Neuron (in vitro differentiated cells): Measurements from ENCODE around the gene GPNMB.

ENCODE experiments used
- H2AFZ ChIP-seq: one replicate; pipeline ENCODE4 v1.6.1; 2013; ENCODE audit warnings: low read depth, mild to moderate bottlenecking, inconsistent platforms, low read length, moderate library complexity
- H3K27me3 ChIP-seq: one replicate; pipeline ENCODE4 v1.6.1; 2013; ENCODE audit warnings: low read length; ENCODE audit not compliant: insufficient read depth
- H3K36me3 ChIP-seq: one replicate; pipeline ENCODE4 v1.6.1; 2013; ENCODE audit warnings: low read length; ENCODE audit not compliant: insufficient read depth
- H3K4me1 ChIP-seq: one replicate; pipeline ENCODE4 v1.6.1; 2013; ENCODE audit warnings: low read length; ENCODE audit not compliant: insufficient read depth
- H3K4me3 ChIP-seq: 2 replicates; pipeline ENCODE4 v1.5.1; 2013; ENCODE audit warnings: mild to moderate bottlenecking, low read length, moderate library complexity
- H3K9me3 ChIP-seq: one replicate; pipeline ENCODE4 v1.6.1; 2013; ENCODE audit warnings: low read length

Gene GPNMB

DNA sequence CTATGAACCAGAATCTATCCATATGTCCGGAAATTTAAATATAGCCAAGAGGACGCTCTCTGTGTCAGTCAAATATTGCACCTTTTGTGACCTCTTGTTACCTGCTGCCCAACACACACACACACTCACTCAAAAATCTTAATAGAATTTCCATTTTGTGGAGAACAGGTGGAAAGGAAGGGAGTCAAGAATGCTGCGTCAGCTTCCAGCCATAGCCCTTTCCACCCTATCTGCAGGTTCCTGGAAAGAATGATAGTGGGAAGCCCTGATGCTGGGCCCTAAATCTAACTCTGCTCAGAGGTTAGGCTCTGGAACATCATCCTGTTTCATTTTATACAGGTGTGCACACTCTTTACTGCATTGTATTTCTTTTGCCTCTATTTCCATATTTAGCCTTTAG is 9.6 kb upstream of the GPNMB start:
- H3K4me3 ChIP-seq, result no peak overlapping the region
- no peaks in the 10 kb centered on the region for H3K9me3 ChIP-seq
- no peaks in the 10 kb centered on the region for H3K4me1 ChIP-seq
- no peaks in the 10 kb centered on the region for H3K36me3 ChIP-seq
- no peaks in the 10 kb centered on the region for H3K27me3 ChIP-seq
- H2AFZ ChIP-seq, result no peak overlapping the region

DNA sequence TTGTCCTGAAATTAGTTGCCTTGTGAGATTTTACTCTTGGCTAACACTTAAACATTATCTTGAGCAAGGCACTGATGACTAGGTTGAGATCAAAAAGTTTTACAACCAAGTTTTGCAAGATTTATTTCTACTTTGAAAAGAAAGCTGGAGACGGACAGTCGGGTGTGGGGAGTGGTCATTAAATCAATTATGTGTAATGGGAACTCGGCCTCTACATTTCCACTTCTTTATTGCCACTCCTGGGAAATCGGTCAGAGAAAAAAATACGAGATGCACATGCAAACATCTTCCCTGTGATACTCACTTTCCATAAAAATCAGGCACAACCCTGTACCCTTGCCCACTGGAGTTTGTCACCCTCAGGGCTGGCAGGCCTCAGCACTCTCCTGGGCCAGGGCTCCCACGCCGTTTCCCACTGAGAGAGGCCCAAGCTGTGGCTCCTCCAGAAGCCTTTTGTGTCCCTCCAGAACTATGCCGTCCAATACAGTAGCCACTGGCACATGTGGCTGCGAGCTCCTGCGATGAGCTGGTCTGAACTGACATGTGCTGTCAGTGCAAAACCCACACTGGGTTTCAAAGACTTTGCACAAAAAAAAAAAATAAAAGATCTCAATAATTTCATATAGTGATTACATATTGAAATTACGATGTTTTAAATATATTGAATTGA is 7.5 kb upstream of the GPNMB start:
- H2AFZ ChIP-seq, result no peak overlapping the region
- no peaks in the 10 kb centered on the region for H3K4me1 ChIP-seq
- no peaks in the 10 kb centered on the region for H3K27me3 ChIP-seq
- H3K9me3 ChIP-seq, result no peaks in the 10 kb centered on the region
- no peaks in the 10 kb centered on the region for H3K36me3 ChIP-seq
- H3K4me3 ChIP-seq, result no peak overlapping the region

DNA sequence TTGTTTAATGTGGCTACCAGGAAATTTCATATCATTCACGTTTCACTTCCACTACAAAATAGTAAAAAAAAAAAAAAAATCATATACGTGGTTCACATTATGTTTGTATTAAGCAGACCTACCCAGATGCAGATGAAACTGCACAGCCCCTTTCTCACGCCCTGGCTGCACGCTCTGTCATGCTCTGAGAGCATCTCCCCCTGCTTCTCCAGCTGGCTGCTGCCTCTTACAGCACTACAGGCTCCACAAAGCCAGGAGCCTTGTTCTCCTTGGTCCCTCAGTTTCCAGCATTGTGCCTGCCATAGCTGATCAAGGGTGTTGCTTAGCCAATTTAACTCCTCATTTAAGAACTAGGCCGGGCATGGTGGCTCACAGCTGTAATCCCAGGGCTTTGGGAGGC is 6.9 kb upstream of the GPNMB start:
- H3K27me3 ChIP-seq, result no peaks in the 10 kb centered on the region
- H3K36me3 ChIP-seq, result no peaks in the 10 kb centered on the region
- H3K9me3 ChIP-seq, result no peaks in the 10 kb centered on the region
- no peaks in the 10 kb centered on the region for H3K4me1 ChIP-seq
- no peak overlapping the region for H3K4me3 ChIP-seq
- H2AFZ ChIP-seq, result no peak overlapping the region

DNA sequence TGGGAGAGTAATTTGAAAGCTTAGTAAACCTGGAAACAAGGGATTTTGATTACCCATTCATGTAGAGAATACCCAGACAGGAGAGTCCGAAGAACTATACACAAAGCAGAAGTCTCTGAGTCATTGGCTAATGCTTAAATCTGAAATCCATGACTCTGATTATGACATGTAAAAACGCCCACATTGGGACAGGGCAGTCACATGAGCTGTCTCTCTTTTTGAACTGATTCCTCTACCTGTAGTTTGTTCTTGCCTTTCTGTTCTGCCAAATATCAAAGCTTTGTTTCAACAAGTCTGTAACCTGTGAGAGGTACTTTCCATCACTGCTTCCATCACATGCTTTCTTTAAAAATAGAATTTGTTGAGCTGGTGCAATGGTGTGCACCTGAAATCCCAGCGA is 4.3 kb upstream of the GPNMB start:
- Histone ChIP-seq H2AFZ (no peak overlapping the region), H3K9me3 (no peaks in the 10 kb centered on the region), H3K4me3 (no peak overlapping the region), H3K4me1 (no peaks in the 10 kb centered on the region), H3K36me3 (no peaks in the 10 kb centered on the region), H3K27me3 (no peaks in the 10 kb centered on the region)

DNA sequence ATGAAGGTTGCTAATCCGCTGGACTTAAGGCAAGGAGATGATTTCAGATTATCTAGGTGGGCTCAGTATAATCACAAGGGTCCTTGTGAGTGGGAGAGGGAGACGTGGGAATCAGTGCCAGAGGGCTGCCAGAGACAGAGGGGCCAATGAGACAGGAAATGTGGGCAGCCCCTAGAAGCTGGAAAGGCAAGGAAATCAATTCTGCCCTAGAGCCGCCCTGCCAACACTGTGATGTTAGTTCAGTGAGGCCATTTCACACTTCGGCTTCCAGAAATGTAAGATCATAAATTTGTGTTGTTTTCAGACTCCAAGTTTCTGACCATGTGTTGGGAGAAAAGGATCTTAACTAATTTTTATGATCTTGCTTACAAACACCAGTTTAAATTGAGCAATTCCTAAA is 3.6 kb upstream of the GPNMB start:
- no peak overlapping the region for H3K4me3 ChIP-seq
- no peaks in the 10 kb centered on the region for H3K36me3 ChIP-seq
- H2AFZ ChIP-seq, result no peak overlapping the region
- peaks cover 4% of the 10 kb centered on the region for H3K27me3 ChIP-seq
- H3K9me3 ChIP-seq, result no peaks in the 10 kb centered on the region
- H3K4me1 ChIP-seq, result no peaks in the 10 kb centered on the region

GRCh38 chr7:23247046-23247602 is 549 bp downstream of the GPNMB start:
- Histone ChIP-seq H3K9me3 (peaks cover 3% of the 10 kb centered on the region), H3K36me3 (no peaks in the 10 kb centered on the region), H3K4me1 (no peaks in the 10 kb centered on the region), H3K27me3 (peaks cover 10% of the 10 kb centered on the region), H3K4me3 (no peak overlapping the region), H2AFZ (no peak overlapping the region)

GRCh38 chr7:23247603-23248335 is 1.2 kb downstream of the GPNMB start:
- no peaks in the 10 kb centered on the region for H3K4me1 ChIP-seq

GRCh38 chr7:23249486-23249885 is 2.9 kb downstream of the GPNMB start:
- no peak overlapping the region for H3K4me3 ChIP-seq
- peaks cover 3% of the 10 kb centered on the region for H3K9me3 ChIP-seq
- no peaks in the 10 kb centered on the region for H3K4me1 ChIP-seq
- H2AFZ ChIP-seq, result no peak overlapping the region
- H3K36me3 ChIP-seq, result no peaks in the 10 kb centered on the region
- peaks cover 13% of the 10 kb centered on the region for H3K27me3 ChIP-seq

More at GRCh38 chr7:23247603-23248335, 1.2 kb downstream of the GPNMB start:
- peaks cover 3% of the 10 kb centered on the region for H3K9me3 ChIP-seq
- H3K36me3 ChIP-seq, result no peaks in the 10 kb centered on the region
- H3K27me3 ChIP-seq, result peaks cover 10% of the 10 kb centered on the region
- H2AFZ ChIP-seq, result no peak overlapping the region
- H3K4me3 ChIP-seq, result no peak overlapping the region

- no peaks in the 10 kb centered on the region for H3K9me3 ChIP-seq
- no peak overlapping the region for H3K4me3 ChIP-seq
- H3K4me1 ChIP-seq, result no peaks in the 10 kb centered on the region
- H3K27me3 ChIP-seq, result peaks cover 3% of the 10 kb centered on the region
- H2AFZ ChIP-seq, result no peak overlapping the region
- no peaks in the 10 kb centered on the region for H3K36me3 ChIP-seq
These were observed 7.6 kb downstream of the GPNMB start for GRCh38 chr7:23254051-23254681.

DNA sequence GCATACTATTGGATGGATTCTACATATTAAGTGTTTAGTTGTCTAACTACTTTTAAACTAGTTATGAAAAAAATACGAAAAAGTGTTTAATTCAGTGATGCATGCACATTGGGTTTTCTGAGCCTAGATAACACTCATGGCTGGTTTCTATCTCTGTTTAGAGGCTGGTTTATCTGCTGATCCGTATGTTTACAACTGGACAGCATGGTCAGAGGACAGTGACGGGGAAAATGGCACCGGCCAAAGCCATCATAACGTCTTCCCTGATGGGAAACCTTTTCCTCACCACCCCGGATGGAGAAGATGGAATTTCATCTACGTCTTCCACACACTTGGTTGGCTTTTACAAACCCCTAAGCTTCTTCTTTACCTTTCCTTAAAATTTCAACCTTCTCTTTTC is 10.2 kb downstream of the GPNMB start:
- Histone ChIP-seq H3K4me3 (no peak overlapping the region), H3K27me3 (peaks cover 6% of the 10 kb centered on the region), H2AFZ (no peak overlapping the region), H3K4me1 (no peaks in the 10 kb centered on the region), H3K36me3 (no peaks in the 10 kb centered on the region), H3K9me3 (no peaks in the 10 kb centered on the region)

DNA sequence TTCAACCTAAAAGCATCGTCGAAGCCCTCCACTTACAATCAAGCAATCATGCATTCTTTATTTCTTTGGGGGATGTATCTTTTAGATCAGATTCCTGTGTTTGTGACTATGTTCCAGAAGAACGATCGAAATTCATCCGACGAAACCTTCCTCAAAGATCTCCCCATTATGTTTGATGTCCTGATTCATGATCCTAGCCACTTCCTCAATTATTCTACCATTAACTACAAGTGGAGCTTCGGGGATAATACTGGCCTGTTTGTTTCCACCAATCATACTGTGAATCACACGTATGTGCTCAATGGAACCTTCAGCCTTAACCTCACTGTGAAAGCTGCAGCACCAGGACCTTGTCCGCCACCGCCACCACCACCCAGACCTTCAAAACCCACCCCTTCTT is 13.8 kb downstream of the GPNMB start:
- Histone ChIP-seq H3K4me1 (no peaks in the 10 kb centered on the region), H3K27me3 (peaks cover 3% of the 10 kb centered on the region), H3K4me3 (no peak overlapping the region), H3K36me3 (no peaks in the 10 kb centered on the region), H3K9me3 (no peaks in the 10 kb centered on the region), H2AFZ (no peak overlapping the region)

- Histone ChIP-seq H3K9me3 (no peaks in the 10 kb centered on the region), H3K36me3 (no peaks in the 10 kb centered on the region), H2AFZ (no peak overlapping the region), H3K4me1 (no peaks in the 10 kb centered on the region), H3K4me3 (no peak overlapping the region), H3K27me3 (peaks cover 3% of the 10 kb centered on the region)
These were observed 15.4 kb downstream of the GPNMB start for GRCh38 chr7:23261843-23262452.

DNA sequence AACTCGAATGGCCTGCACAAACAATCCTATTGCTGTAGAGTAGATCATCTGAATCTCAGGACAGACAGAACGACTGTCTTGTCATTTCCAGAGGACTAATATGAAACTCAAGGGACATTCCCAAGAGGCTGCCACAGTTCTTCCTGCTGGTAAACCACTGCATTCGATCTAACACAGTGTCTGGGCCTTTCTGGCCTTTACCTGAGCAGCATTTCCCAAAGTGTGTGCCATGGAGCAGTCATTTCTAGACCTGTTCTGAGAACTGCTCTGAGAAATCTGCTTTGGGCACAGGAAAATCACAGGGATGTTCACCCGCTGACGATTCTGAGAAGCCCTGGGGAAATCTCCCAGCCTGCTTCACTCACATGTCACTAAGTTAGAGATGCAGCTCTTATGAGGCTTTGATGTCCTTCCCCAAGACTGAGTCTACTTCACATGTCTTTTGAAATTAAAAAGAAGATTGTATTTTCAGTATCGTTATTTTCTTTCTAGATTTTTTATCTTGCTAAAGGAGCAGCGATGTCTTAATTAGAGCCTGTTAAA is 18.4 kb downstream of the GPNMB start:
- no peaks in the 10 kb centered on the region for H3K36me3 ChIP-seq
- H2AFZ ChIP-seq, result no peak overlapping the region
- no peak overlapping the region for H3K4me3 ChIP-seq
- no peaks in the 10 kb centered on the region for H3K4me1 ChIP-seq
- H3K27me3 ChIP-seq, result peaks cover 3% of the 10 kb centered on the region
- no peaks in the 10 kb centered on the region for H3K9me3 ChIP-seq
